Measurements from ENCODE around the gene ADAT3.
"Not testable (repeated sequence)": the region's sequence is repeated elsewhere in the genome, so short reads cannot be mapped to it uniquely, and the experiment has no call there.

Gene ADAT3

GRCh38 chr19:1877280-1877660 is 27.9 kb upstream of the ADAT3 start:
- H3K27ac ChIP-seq (ENCODE audit: low read depth, low read length, severe bottlenecking); H3K9me3 ChIP-seq (ENCODE audit: control insufficient read depth, low read length); H3K4me3 ChIP-seq (ENCODE audit: extremely low read depth, insufficient read depth, low read length, poor library complexity, severe bottlenecking): not testable (repeated sequence)
- WGBS, 2 experiments (ENCODE audit: insufficient coverage in 2 of 2), result 17 to 39% methylated on average over 13 to 15 of the region's 47 CpGs
- H3K36me3 ChIP-seq (ENCODE audit: control insufficient read depth, insufficient read depth, low read length), result peaks cover 27% of the 10 kb centered on the region
- peaks cover 18% of the 10 kb centered on the region for H3K4me1 ChIP-seq (ENCODE audit: control insufficient read depth, insufficient read depth, low read length, poor library complexity, severe bottlenecking)

- not testable (repeated sequence) for H3K9me3 ChIP-seq (ENCODE audit: control insufficient read depth, low read length)
- peaks cover 31% of the 10 kb centered on the region for H3K4me1 ChIP-seq (ENCODE audit: control insufficient read depth, insufficient read depth, low read length, poor library complexity, severe bottlenecking)
- 90 to 96% methylated on average over 2 to 8 of the region's 8 CpGs for WGBS, 2 experiments (ENCODE audit: insufficient coverage in 2 of 2)
Measured at GRCh38 chr19:1878583-1878982, 26.6 kb upstream of the ADAT3 start.

GRCh38 chr19:1879982-1880381 is 25.2 kb upstream of the ADAT3 start:
- WGBS, 2 experiments (ENCODE audit: insufficient coverage in 2 of 2), result 97 to 100% methylated on average over 10 to 12 of the region's 17 CpGs
- Histone ChIP-seq H3K4me1 (ENCODE audit: control insufficient read depth, insufficient read depth, low read length, poor library complexity, severe bottlenecking) (peaks cover 34% of the 10 kb centered on the region), H3K36me3 (ENCODE audit: control insufficient read depth, insufficient read depth, low read length) (peaks cover 15% of the 10 kb centered on the region)
- not testable (repeated sequence) for H3K27ac ChIP-seq (ENCODE audit: low read depth, low read length, severe bottlenecking); H3K4me3 ChIP-seq (ENCODE audit: extremely low read depth, insufficient read depth, low read length, poor library complexity, severe bottlenecking); H3K9me3 ChIP-seq (ENCODE audit: control insufficient read depth, low read length)

More at GRCh38 chr19:1878583-1878982, 26.6 kb upstream of the ADAT3 start:
- H3K4me3 ChIP-seq (ENCODE audit: extremely low read depth, insufficient read depth, low read length, poor library complexity, severe bottlenecking); H3K27ac ChIP-seq (ENCODE audit: low read depth, low read length, severe bottlenecking): not testable (repeated sequence)
- peaks cover 16% of the 10 kb centered on the region for H3K36me3 ChIP-seq (ENCODE audit: control insufficient read depth, insufficient read depth, low read length)

GRCh38 chr19:1880611-1881392 is 24.4 kb upstream of the ADAT3 start:
- Histone ChIP-seq H3K9me3 (ENCODE audit: control insufficient read depth, low read length) (no peaks in the 10 kb centered on the region), H3K4me3 (ENCODE audit: extremely low read depth, insufficient read depth, low read length, poor library complexity, severe bottlenecking) (no peak overlapping the region), H3K4me1 (ENCODE audit: control insufficient read depth, insufficient read depth, low read length, poor library complexity, severe bottlenecking) (peaks cover 34% of the 10 kb centered on the region), H3K36me3 (ENCODE audit: control insufficient read depth, insufficient read depth, low read length) (peaks cover 15% of the 10 kb centered on the region), H3K27ac (ENCODE audit: low read depth, low read length, severe bottlenecking) (no peak overlapping the region)
- WGBS, 2 experiments (ENCODE audit: insufficient coverage in 2 of 2), result 91 to 97% methylated on average over 16 to 25 of the region's 35 CpGs

DNA sequence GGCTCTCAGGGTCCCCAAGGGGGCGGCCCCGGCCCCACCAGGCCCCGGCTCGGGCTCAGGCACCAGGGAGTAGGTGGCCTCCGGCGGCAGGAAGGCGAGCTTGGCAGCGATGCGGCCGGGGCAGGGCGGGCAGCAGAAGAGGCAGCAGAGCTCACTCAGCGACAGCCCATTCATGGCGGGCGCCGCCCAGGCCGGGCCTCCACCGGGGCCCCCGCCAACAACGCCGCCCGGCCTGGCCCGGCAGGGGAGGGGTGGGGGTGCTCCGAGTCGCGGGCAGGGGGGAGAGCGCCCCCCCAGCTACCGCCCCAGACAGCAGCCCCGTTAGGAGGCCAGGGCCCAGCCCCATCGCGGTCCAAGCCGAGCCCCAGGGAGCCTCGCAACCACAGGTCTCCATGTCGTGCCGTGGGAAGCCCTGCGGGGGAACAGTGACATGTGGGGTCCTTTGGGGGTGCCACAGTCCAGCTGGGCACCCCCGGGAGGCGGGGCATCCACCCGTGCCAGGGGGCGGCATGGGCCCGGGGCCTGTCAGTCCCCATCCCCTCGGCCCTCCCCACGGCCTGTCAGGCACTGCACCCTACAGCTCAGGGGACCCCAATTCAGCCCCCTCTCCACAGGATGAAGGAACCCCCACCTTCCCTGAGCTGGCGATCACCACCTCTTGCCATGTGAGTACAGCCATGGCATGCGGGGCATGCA is 23.7 kb upstream of the ADAT3 start:
- H3K4me1 ChIP-seq (ENCODE audit: control insufficient read depth, insufficient read depth, low read length, poor library complexity, severe bottlenecking), result peaks cover 30% of the 10 kb centered on the region
- WGBS, 2 experiments (ENCODE audit: insufficient coverage in 2 of 2), result 97 to 98% methylated on average over 15 to 16 of the region's 44 CpGs
- not testable (repeated sequence) for H3K4me3 ChIP-seq (ENCODE audit: extremely low read depth, insufficient read depth, low read length, poor library complexity, severe bottlenecking); H3K9me3 ChIP-seq (ENCODE audit: control insufficient read depth, low read length)
- peak overlapping the region; percentile 73 for H3K27ac ChIP-seq (ENCODE audit: low read depth, low read length, severe bottlenecking)
- H3K36me3 ChIP-seq (ENCODE audit: control insufficient read depth, insufficient read depth, low read length), result peaks cover 15% of the 10 kb centered on the region

- Histone ChIP-seq H3K4me1 (ENCODE audit: control insufficient read depth, insufficient read depth, low read length, poor library complexity, severe bottlenecking) (peaks cover 33% of the 10 kb centered on the region), H3K36me3 (ENCODE audit: control insufficient read depth, insufficient read depth, low read length) (peaks cover 15% of the 10 kb centered on the region), H3K27ac (ENCODE audit: low read depth, low read length, severe bottlenecking) (peak overlapping the region; percentile 73), H3K9me3 (ENCODE audit: control insufficient read depth, low read length) (no peaks in the 10 kb centered on the region), H3K4me3 (ENCODE audit: extremely low read depth, insufficient read depth, low read length, poor library complexity, severe bottlenecking) (no peak overlapping the region)
- WGBS, 2 experiments (ENCODE audit: insufficient coverage in 2 of 2), result 85 to 87% methylated on average over 21 of the region's 31 CpGs
Measured at GRCh38 chr19:1882089-1882785, 23.0 kb upstream of the ADAT3 start.

DNA sequence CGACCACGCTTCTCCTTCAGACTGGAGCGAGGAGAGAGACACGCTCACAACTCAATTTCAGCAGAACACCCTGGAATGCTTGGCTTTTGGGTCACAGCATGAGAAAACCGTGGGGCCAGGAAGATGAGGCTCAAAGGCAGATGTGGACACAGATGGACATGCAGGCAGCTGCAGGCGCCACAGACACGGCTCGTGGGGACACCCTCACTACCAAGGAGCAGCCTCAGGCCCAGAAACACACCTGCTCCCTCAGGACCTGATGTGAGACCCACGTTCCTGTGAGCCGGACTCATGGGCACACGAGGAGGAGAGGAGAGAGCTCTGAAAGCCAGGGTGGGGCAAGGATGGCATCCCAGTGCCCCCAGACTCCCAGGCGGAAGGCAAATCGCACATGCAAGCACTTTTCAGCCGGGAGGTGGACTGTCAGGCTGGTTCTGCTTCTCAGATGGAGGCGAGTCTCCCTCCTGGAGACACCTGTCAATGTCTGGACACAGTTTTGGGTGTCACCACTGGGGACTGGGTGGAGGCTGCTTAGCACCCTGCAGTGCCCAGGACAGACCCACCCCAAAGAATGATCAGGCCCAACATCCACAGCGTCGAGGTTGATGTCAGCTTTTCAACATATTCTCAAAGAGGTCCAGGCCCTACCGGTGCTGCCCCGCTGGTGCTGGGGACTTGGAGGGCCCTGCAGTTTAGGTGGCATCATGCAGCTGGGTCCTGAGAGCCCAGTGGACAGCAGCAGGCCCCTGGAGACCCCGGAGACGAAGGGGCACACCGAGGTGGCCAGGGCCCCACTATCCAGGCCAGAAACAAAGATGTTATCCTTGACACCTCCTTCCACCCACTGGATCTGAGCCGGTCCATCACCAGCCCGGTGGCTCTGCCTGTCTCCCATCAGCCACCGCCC is 22.2 kb upstream of the ADAT3 start:
- Histone ChIP-seq H3K27ac (ENCODE audit: low read depth, low read length, severe bottlenecking) (peak overlapping the region; percentile 73), H3K9me3 (ENCODE audit: control insufficient read depth, low read length) (no peaks in the 10 kb centered on the region), H3K4me1 (ENCODE audit: control insufficient read depth, insufficient read depth, low read length, poor library complexity, severe bottlenecking) (peaks cover 37% of the 10 kb centered on the region), H3K4me3 (ENCODE audit: extremely low read depth, insufficient read depth, low read length, poor library complexity, severe bottlenecking) (peak overlapping the region; percentile 82), H3K36me3 (ENCODE audit: control insufficient read depth, insufficient read depth, low read length) (peaks cover 15% of the 10 kb centered on the region)
- WGBS, 2 experiments (ENCODE audit: insufficient coverage in 2 of 2), result 88 to 89% methylated on average over 25 of the region's 25 CpGs

- peaks cover 37% of the 10 kb centered on the region for H3K4me1 ChIP-seq (ENCODE audit: control insufficient read depth, insufficient read depth, low read length, poor library complexity, severe bottlenecking)
- H3K36me3 ChIP-seq (ENCODE audit: control insufficient read depth, insufficient read depth, low read length), result peaks cover 15% of the 10 kb centered on the region
- H3K27ac ChIP-seq (ENCODE audit: low read depth, low read length, severe bottlenecking), result no peak overlapping the region
- H3K9me3 ChIP-seq (ENCODE audit: control insufficient read depth, low read length), result no peaks in the 10 kb centered on the region
- H3K4me3 ChIP-seq (ENCODE audit: extremely low read depth, insufficient read depth, low read length, poor library complexity, severe bottlenecking), result peak overlapping the region; percentile 82
- WGBS, 2 experiments (ENCODE audit: insufficient coverage in 2 of 2), result 80 to 89% methylated on average over 6 to 7 of the region's 8 CpGs
Measured at GRCh38 chr19:1883784-1884183, 21.4 kb upstream of the ADAT3 start.

- 19 to 34% methylated on average over 9 of the region's 11 CpGs for WGBS, 2 experiments (ENCODE audit: insufficient coverage in 2 of 2)
- H3K4me3 ChIP-seq (ENCODE audit: extremely low read depth, insufficient read depth, low read length, poor library complexity, severe bottlenecking), result peak overlapping the region; percentile 82
- no peaks in the 10 kb centered on the region for H3K9me3 ChIP-seq (ENCODE audit: control insufficient read depth, low read length)
- no peak overlapping the region for H3K27ac ChIP-seq (ENCODE audit: low read depth, low read length, severe bottlenecking)
- H3K4me1 ChIP-seq (ENCODE audit: control insufficient read depth, insufficient read depth, low read length, poor library complexity, severe bottlenecking), result peaks cover 37% of the 10 kb centered on the region
- peaks cover 15% of the 10 kb centered on the region for H3K36me3 ChIP-seq (ENCODE audit: control insufficient read depth, insufficient read depth, low read length)
Measured at GRCh38 chr19:1884291-1884718, 20.9 kb upstream of the ADAT3 start.
